C4-2B (cell line): Measurements from ENCODE around the gene HDAC4.

Experiments used
- H3K27ac ChIP-seq: fragments of 450-650 bp; 2 replicates; pipeline ENCODE4 v1.5.1; 2017
- ZFX ChIP-seq: fragments of 450-650 bp; IDR thresholded peaks from 2 replicates; pipeline ENCODE4 v1.6.1; 2017
- TF ChIP-seq, protein P1 (sequence below): fragments of 450-650 bp; conservative IDR thresholded peaks from 2 replicates; pipeline ENCODE4 v1.5.1; 2017; ENCODE audit warnings: mild to moderate bottlenecking

Gene HDAC4

DNA sequence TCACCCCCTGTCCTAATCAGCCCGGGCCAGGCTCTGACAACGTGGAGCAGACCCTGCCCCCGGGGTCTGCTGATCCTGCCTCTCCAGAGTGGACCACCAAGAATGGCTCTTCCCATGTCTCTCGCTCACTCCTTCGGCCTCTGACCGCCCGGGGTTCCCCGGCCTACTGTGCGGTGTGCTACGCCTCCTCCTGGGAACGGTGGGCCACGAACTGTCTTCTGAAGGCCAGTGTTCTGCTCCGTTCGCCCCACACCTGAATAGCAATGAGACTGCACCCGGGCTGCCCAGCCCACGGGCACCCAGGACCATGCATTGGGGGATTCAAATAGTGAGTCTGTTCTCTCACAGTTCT lies 363.3 kb downstream of the HDAC4 start:
- no peak overlapping the region for H3K27ac ChIP-seq
- TF ChIP-seq, protein P1, sequence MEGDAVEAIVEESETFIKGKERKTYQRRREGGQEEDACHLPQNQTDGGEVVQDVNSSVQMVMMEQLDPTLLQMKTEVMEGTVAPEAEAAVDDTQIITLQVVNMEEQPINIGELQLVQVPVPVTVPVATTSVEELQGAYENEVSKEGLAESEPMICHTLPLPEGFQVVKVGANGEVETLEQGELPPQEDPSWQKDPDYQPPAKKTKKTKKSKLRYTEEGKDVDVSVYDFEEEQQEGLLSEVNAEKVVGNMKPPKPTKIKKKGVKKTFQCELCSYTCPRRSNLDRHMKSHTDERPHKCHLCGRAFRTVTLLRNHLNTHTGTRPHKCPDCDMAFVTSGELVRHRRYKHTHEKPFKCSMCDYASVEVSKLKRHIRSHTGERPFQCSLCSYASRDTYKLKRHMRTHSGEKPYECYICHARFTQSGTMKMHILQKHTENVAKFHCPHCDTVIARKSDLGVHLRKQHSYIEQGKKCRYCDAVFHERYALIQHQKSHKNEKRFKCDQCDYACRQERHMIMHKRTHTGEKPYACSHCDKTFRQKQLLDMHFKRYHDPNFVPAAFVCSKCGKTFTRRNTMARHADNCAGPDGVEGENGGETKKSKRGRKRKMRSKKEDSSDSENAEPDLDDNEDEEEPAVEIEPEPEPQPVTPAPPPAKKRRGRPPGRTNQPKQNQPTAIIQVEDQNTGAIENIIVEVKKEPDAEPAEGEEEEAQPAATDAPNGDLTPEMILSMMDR: no peak
- TF ChIP-seq ZFX: no peak

- TF ChIP-seq, protein P1: no peak
- TF ChIP-seq ZFX: no peak
- no peak overlapping the region for H3K27ac ChIP-seq
Measured at GRCh38 chr2:239036819-239037558, 363.8 kb downstream of the HDAC4 start.

- no peak for TF ChIP-seq ZFX
- TF ChIP-seq, protein P1: no peak
- no peak overlapping the region for H3K27ac ChIP-seq
Measured at GRCh38 chr2:239035997-239036731, 364.7 kb downstream of the HDAC4 start.

GRCh38 chr2:239035361-239035814 lies 365.4 kb downstream of the HDAC4 start:
- H3K27ac ChIP-seq: no peak overlapping the region
- TF ChIP-seq, protein P1: peak; percentile 88
- no peak for TF ChIP-seq ZFX

DNA sequence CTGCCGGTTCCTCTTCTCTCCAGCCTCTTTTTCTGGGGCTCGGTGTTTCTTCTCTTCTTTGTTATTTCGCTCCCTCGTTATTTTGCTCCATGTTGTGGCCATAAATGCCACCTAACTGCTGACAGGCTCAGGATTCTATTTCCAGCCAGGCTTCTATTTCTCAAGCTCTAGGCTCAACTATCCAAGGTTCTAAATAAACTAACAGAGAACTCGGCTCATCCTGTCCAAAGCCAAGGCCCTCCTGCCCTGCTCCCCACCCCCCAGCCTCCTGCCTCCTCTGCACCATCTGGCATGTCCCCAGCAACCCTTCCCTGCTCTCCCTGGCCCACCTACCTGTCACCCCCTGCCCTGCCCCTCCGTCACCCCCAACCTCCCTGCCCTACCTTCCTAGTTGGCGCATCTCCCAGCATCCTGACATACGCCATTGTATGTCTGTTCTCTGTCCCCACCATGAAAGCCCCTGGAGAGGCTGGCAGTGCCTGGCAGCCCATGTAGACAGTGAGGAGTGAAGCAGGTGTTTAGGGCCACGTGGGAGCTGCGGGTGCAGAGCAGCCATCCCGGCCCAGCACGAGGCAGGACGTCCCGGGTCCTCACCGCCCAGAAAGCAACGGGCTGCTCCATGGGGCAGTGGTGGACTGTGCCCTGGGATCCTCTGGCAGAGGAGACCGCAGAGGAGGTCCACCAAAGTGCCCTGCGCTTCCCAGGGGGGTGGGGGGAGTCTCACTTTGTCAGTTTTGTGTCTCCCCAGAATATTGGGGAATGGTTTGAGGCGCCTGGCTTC lies 366.1 kb downstream of the HDAC4 start:
- H3K27ac ChIP-seq: no peak overlapping the region
- TF ChIP-seq ZFX: no peak
- TF ChIP-seq, protein P1: no peak

- no peak overlapping the region for H3K27ac ChIP-seq
- no peak for TF ChIP-seq ZFX
- TF ChIP-seq, protein P1: no peak
Measured at GRCh38 chr2:239033801-239034560, 366.8 kb downstream of the HDAC4 start.
